ENCODE data around the gene MICU2. TPM values are rescaled to one million over a fixed set of nuclear protein-coding genes. Genes with fewer than 3 reads are reported as not detected.

The MICU2 gene
- polyA plus RNA-seq, 1 donor from 2014 or later: 223 TPM

- Histone ChIP-seq H3K27me3 (ENCODE audit: insufficient read depth, low read depth, low read length) (no peaks in the 10 kb centered on the region), H3K79me2 (replicated peaks; ENCODE audit: insufficient read depth, low read length) (peaks cover 10% of the 10 kb centered on the region), H3K4me3 (ENCODE audit: low read length) (no peak overlapping the region), H3K9ac (ENCODE audit: low read length) (no peak overlapping the region), H3K36me3 (ENCODE audit: insufficient read depth, low read length) (no peaks in the 10 kb centered on the region), H3K4me2 (ENCODE audit: low read length) (no peak overlapping the region), H4K20me1 (ENCODE audit: insufficient read depth) (no peaks in the 10 kb centered on the region), H2AFZ (ENCODE audit: low read depth, low read length) (no peak overlapping the region), H3K9me2 (ENCODE audit: insufficient read depth, low read length) (no peaks in the 10 kb centered on the region), H3K9me3 (ENCODE audit: low read length) (no peaks in the 10 kb centered on the region), H3F3A (ENCODE audit: insufficient read depth, low read length, poor library complexity, severe bottlenecking) (no peaks in the 10 kb centered on the region), H3K27ac (ENCODE audit: low read length) (no peak overlapping the region)
- TF ChIP-seq POLR2AphosphoS5 (IDR thresholded peaks at IDR 0.05) (no peak), MXI1 (conservative IDR thresholded peaks at IDR 0.05; ENCODE audit: poor library complexity, severe bottlenecking) (no peak), CTCF (IDR thresholded peaks at IDR 0.05; ENCODE audit: poor library complexity, severe bottlenecking) (no peak), EP300 (conservative IDR thresholded peaks at IDR 0.05; ENCODE audit: poor library complexity, severe bottlenecking) (no peak), TAF1 (IDR thresholded peaks at IDR 0.05; ENCODE audit: low read depth) (no peak), SMC3 (conservative IDR thresholded peaks at IDR 0.05; ENCODE audit: poor library complexity) (no peak), EZH2 (IDR thresholded peaks at IDR 0.05; ENCODE audit: borderline replicate concordance, insufficient read depth, low read length, poor library complexity, severe bottlenecking) (no peak), RAD21 (conservative IDR thresholded peaks at IDR 0.05) (no peak), REST (IDR thresholded peaks at IDR 0.05; ENCODE audit: borderline replicate concordance) (no peak)
Measured at GRCh38 chr13:21544515-21544914, 59.5 kb downstream of the MICU2 start.

GRCh38 chr13:21542563-21542962 lies 61.4 kb downstream of the MICU2 start:
- TF ChIP-seq REST (IDR thresholded peaks at IDR 0.05; ENCODE audit: borderline replicate concordance): no peak
- TF ChIP-seq EP300 (conservative IDR thresholded peaks at IDR 0.05; ENCODE audit: poor library complexity, severe bottlenecking): no peak
- no peak for TF ChIP-seq RAD21 (conservative IDR thresholded peaks at IDR 0.05)
- TF ChIP-seq SMC3 (conservative IDR thresholded peaks at IDR 0.05; ENCODE audit: poor library complexity): no peak
- TF ChIP-seq EZH2 (IDR thresholded peaks at IDR 0.05; ENCODE audit: borderline replicate concordance, insufficient read depth, low read length, poor library complexity, severe bottlenecking): no peak
- no peak for TF ChIP-seq TAF1 (IDR thresholded peaks at IDR 0.05; ENCODE audit: low read depth)
- TF ChIP-seq MXI1 (conservative IDR thresholded peaks at IDR 0.05; ENCODE audit: poor library complexity, severe bottlenecking): no peak
- no peak for TF ChIP-seq CTCF (IDR thresholded peaks at IDR 0.05; ENCODE audit: poor library complexity, severe bottlenecking)
- TF ChIP-seq POLR2AphosphoS5 (IDR thresholded peaks at IDR 0.05): no peak
- Histone ChIP-seq H3K4me3 (ENCODE audit: low read length) (no peak overlapping the region), H3K79me2 (replicated peaks; ENCODE audit: insufficient read depth, low read length) (peaks cover 10% of the 10 kb centered on the region), H3F3A (ENCODE audit: insufficient read depth, low read length, poor library complexity, severe bottlenecking) (no peaks in the 10 kb centered on the region), H3K9me2 (ENCODE audit: insufficient read depth, low read length) (no peaks in the 10 kb centered on the region), H3K27me3 (ENCODE audit: insufficient read depth, low read depth, low read length) (no peaks in the 10 kb centered on the region), H2AFZ (ENCODE audit: low read depth, low read length) (no peak overlapping the region), H3K36me3 (ENCODE audit: insufficient read depth, low read length) (no peaks in the 10 kb centered on the region), H3K9ac (ENCODE audit: low read length) (no peak overlapping the region), H3K27ac (ENCODE audit: low read length) (no peak overlapping the region), H3K9me3 (ENCODE audit: low read length) (no peaks in the 10 kb centered on the region), H4K20me1 (ENCODE audit: insufficient read depth) (no peaks in the 10 kb centered on the region), H3K4me2 (ENCODE audit: low read length) (no peak overlapping the region)

Data from neural cell (in vitro differentiated cells).